DND-41 (cell line): Measurements from ENCODE around the gene RNGTT.

Experiments used
- EZH2 ChIP-seq: IDR thresholded peaks from 3 replicates; pipeline ENCODE4 v1.6.1; 2012; ENCODE audit warnings: borderline replicate concordance, low read depth, mild to moderate bottlenecking, moderate library complexity, low read length, inconsistent platforms; ENCODE audit not compliant: severe bottlenecking
- TF ChIP-seq, protein P1 (sequence below): IDR thresholded peaks from 2 replicates; pipeline ENCODE4 v1.5.1; 2012; ENCODE audit warnings: borderline replicate concordance, low read length, moderate library complexity, mild to moderate bottlenecking; ENCODE audit not compliant: poor library complexity, severe bottlenecking; ENCODE audit errors: extremely low read depth

DNA sequence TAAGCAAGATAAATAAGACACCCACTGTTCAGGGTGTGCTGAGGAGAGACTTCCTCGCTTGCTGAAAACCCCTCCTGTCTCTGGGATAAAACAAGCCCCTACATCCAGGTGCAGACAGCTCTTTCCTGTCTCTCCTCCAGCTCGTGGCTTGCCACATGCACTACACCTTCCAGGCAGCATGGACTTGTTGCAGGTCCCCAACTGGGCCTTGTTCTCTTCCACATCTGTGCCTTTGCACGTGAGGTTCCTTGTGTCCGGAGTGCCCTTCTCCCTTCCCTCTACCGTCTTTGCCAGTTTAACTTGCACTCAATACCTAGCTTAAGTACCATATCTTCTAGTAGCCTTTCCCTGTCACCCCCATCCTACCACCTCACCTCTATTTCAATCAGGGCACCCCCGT lies 397.6 kb downstream of the RNGTT start:
- TF ChIP-seq, protein P1, sequence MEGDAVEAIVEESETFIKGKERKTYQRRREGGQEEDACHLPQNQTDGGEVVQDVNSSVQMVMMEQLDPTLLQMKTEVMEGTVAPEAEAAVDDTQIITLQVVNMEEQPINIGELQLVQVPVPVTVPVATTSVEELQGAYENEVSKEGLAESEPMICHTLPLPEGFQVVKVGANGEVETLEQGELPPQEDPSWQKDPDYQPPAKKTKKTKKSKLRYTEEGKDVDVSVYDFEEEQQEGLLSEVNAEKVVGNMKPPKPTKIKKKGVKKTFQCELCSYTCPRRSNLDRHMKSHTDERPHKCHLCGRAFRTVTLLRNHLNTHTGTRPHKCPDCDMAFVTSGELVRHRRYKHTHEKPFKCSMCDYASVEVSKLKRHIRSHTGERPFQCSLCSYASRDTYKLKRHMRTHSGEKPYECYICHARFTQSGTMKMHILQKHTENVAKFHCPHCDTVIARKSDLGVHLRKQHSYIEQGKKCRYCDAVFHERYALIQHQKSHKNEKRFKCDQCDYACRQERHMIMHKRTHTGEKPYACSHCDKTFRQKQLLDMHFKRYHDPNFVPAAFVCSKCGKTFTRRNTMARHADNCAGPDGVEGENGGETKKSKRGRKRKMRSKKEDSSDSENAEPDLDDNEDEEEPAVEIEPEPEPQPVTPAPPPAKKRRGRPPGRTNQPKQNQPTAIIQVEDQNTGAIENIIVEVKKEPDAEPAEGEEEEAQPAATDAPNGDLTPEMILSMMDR: no peak
- TF ChIP-seq EZH2: no peak
